Measurements from ENCODE around the gene SH3TC2.
"Not testable (repeated sequence)": the region's sequence is repeated elsewhere in the genome, so short reads cannot be mapped to it uniquely, and the experiment has no call there.

The SH3TC2 gene

GRCh38 chr5:149063017-149063687 lies at the start of gene SH3TC2:
Gene SH3TC2, minus strand, starts transcription at chr5:149063062. Its CDS starts 40 bp downstream, at chr5:149063022.
- no peak for DNase-seq (ENCODE audit: low read depth in 2 of 2)

- DNase-seq (ENCODE audit: low read depth in 2 of 2), result no peak
Observed at GRCh38 chr5:149110406-149110805, 47.5 kb upstream of the SH3TC2 start.

GRCh38 chr5:149108651-149109280 lies 45.9 kb upstream of the SH3TC2 start:
- DNase-seq (ENCODE audit: low read depth in 2 of 2), result no peak

GRCh38 chr5:149100331-149100730 lies 37.5 kb upstream of the SH3TC2 start:
- no peak for DNase-seq (ENCODE audit: low read depth in 2 of 2)

DNA sequence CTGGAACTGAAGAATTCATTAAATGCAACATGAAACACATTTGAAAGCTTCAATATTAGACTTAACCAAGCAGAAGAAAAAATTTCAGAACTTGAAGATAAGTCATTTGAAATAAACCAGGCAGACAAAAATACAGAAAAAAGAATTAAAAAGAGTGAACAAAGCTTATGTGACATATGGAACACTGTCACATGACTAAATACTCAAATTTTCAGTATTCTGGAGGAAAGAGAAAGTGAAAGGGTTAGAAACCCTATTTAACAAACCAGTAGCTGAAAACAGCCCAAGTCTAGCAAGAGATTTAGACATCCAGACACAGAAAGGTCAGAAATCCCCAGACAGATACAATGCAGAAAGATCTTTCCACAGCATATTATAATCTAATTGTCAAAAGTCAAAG lies 37.1 kb upstream of the SH3TC2 start:
- DNase-seq (ENCODE audit: low read depth in 2 of 2), result no peak

- no peak for DNase-seq (ENCODE audit: low read depth in 2 of 2)
Observed at GRCh38 chr5:149094996-149095395, 32.1 kb upstream of the SH3TC2 start.

DNA sequence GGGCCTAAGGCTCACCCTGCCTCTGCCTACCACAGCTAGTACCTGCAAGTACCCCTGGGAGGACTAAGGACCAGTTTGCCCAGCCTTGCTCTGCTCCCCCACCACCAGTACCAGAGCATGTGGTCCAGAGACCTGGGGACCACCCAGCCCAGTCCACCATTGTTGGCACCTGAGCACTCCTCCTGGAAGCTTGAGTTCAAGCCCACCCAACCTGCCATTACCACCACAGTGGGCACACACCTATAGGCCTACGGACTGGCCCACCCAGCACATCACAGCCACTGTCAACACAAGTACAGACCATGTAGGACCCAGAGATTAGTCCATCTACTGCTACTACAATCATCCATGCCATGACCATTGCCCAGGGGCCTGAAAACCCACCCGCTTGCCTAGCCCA lies 30.8 kb upstream of the SH3TC2 start:
- no peak for DNase-seq (ENCODE audit: low read depth in 2 of 2)

- DNase-seq (ENCODE audit: low read depth in 2 of 2), result no peak
Observed at GRCh38 chr5:149089796-149090195, 26.9 kb upstream of the SH3TC2 start.

GRCh38 chr5:149088686-149089085 lies 25.8 kb upstream of the SH3TC2 start:
- no peak for DNase-seq (ENCODE audit: low read depth in 2 of 2)

- DNase-seq (ENCODE audit: low read depth in 2 of 2), result no peak
Observed at GRCh38 chr5:149083846-149084245, 21.0 kb upstream of the SH3TC2 start.

GRCh38 chr5:149082271-149082670 lies 19.4 kb upstream of the SH3TC2 start:
- DNase-seq (ENCODE audit: low read depth in 2 of 2), result no peak

DNA sequence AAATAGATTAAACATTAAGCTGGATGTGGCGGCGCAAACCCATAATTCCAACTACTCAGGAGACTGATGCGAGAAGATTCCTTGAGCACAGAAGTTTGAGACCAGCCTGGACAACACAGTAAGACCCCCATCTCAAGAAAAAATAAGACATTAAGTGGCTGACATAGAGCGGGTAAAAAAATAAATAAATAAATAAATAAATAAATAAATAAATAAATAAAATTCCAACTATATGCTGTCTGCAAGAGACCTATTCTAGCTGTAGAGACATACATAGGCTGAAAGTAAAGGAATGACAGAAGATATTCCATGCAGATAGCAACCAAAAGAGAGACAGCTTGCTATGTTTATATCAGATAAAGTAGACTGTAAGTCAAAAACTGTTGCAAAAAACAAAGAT lies 17.4 kb upstream of the SH3TC2 start:
- no peak for DNase-seq (ENCODE audit: low read depth in 2 of 2)

DNA sequence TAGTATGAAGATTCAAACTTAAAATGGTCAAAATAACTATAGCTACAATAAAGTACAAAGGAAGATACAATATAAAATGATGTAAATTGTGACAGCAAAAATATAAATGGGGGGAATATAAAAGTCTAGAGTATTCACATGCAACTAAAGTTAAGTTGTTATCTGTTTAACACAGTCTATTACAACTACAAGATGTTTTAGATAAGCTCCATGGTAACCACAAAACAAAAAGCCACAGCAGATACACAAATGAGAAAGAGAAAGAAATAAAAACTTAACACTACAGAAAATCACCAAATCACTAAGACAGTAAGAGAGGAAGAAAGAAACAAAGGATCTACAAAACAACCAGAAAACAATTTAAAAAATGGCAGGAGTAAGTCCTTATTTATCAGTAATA lies 17.0 kb upstream of the SH3TC2 start:
- no peak for DNase-seq (ENCODE audit: low read depth in 2 of 2)

DNA sequence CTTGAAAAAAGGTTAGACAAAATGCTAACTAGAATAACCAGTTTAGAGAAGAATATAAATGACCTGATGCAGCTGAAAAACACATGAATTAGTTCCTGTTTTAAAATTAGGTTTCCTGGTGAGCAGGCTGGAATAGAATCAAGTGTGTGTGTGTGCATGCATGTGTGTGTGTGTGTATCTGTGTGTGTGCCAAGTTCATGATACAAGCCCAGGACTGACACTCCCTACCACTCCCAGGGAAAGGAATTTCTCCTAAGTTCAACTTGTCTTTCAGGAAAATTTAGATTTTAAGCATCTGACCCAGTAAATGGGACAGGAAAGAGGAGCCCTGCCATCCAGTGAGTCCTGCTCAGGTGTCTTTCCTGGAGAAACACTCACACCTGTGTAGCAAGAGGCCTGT lies 11.2 kb upstream of the SH3TC2 start:
- not testable (repeated sequence) for DNase-seq (ENCODE audit: low read depth in 2 of 2)

DNA sequence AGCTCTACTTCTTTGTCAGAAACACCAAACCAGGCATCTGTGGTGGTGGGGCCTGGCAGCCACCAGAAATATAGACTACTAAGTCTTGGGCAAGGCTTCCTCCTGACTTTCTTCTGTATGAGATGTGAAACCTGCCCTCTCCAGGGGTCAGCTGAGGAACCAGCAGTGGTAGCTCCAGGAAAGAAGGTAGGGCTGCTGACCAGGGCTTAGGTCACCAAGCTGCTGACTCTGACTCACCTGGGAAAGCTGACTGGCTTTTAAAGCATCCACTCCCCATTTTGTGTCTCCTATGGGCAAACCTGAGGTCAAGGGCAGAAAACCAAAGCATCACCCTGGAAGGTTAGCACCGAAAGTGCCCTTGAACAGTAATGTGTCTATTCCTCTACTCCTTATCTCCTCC lies 10.4 kb upstream of the SH3TC2 start:
- no peak for DNase-seq (ENCODE audit: low read depth in 2 of 2)

DNA sequence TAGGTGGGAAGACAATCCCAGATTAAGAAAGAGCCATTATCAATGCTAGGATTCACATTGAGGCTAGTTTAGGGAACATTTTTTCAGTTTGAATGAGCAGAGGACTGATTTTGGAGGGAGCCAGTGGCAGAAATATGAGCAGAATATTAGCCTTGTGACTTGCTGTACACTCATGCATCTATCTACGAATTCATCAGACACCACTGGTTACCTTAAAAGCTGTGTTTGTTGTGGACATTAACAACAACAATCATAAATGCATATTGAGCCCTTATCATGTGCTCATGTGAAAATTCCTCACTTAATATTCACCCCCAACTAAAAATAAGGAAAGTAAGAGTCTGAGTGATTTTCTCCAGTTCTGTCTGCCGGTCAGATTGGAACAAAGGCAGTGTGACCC lies 9.9 kb upstream of the SH3TC2 start:
- no peak for DNase-seq (ENCODE audit: low read depth in 2 of 2)

- no peak for DNase-seq (ENCODE audit: low read depth in 2 of 2)
Observed at GRCh38 chr5:149072376-149072775, 9.5 kb upstream of the SH3TC2 start.

DNA sequence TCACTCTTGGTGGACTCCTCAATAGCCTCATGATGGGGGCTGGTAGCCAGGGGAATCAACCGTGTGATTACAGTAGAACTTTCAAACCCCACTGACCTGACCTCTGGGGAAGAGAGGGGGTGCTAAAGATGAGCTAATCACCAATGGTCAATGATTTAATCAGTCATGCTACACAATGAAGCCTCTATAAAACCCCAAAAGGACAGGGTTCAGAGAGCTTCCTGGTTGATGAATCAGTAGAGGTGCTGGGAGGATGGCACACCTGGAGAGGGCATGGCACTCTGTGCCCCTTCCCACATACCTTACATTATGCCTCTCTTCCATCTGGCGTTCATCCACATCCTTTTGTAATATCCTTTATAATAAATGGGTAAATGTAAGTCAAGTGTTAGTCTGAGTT lies 8.9 kb upstream of the SH3TC2 start:
- DNase-seq (ENCODE audit: low read depth in 2 of 2), result no peak

DNA sequence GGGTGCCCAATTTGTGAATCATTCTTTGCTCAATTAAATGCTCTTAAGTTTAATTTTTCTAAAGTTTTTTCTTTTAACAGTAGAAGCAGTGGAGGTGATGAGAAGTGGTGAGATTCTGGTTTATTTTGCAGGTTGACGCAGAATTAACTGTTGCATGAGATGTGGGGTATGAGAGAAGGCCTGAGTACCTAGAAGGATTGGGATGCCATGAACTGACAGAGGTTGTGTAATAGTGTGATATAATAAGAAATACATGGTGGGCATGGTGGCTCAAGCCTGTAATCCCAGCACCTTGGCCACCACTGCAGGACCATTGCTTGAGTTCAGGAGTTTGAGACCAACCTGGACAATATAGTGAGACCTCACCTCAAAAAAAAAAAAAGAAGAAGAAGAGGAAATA lies 8.4 kb upstream of the SH3TC2 start:
- no peak for DNase-seq (ENCODE audit: low read depth in 2 of 2)

- DNase-seq (ENCODE audit: low read depth in 2 of 2), result no peak
Observed at GRCh38 chr5:149069711-149070110, 6.8 kb upstream of the SH3TC2 start.

DNA sequence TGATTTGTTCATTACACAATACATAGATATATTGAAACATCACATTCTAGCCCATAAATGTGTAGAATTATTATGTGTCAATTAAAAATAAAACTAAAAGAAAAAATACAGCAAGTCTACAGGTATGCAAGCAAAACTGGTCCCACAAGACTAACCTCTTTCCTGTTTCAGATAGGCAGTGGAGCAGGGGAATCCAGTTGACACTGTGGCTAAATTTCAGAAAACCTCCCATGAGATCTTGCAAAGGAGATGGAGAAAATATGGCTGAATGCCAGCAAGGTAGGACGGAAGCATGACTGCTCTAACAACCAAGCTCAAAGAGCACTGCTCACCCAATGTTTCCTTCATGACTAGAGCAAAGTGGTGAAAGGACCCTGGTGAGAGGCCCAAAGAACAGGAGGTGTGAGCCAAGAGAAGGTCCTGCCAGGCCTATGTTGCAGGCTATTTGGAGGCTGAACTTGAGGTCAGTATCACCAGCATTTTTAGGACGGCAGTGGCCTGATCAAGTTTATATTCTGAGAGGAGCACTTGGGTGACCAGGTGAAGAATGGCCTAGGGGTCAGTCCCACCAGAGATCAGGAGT lies 1.1 kb upstream of the SH3TC2 start:
- no peak for DNase-seq (ENCODE audit: low read depth in 2 of 2)

- DNase-seq (ENCODE audit: low read depth in 2 of 2), result no peak
Observed at GRCh38 chr5:149062371-149063016, 368 bp downstream of the SH3TC2 start.

DNA sequence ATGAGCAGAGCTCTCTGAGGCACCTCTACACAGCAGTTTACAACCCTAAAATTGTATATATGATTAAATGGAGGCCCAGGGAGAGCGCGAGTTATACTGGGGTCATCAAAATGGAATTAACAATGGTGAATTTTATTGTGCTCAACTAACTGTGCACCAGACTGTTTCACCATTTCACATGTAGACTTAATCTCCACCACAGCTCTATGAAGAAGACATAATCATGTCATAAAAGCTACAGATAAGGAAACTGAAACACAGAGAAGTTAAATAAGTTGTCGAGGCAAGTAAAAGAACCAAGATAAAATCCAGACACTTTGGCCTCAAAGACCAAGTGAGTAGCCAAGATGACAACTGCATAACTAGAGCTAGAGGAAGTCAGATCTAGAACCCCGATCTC lies 1.5 kb downstream of the SH3TC2 start:
- DNase-seq (ENCODE audit: low read depth in 2 of 2), result no peak
